ENCODE results near the gene CDH15. TPM values are rescaled to one million over a fixed set of nuclear protein-coding genes. Genes with fewer than 3 reads are reported as not detected.

CDH15 gene
- total RNA-seq, 1 experiment from 2014 or later, result not detected

DNA sequence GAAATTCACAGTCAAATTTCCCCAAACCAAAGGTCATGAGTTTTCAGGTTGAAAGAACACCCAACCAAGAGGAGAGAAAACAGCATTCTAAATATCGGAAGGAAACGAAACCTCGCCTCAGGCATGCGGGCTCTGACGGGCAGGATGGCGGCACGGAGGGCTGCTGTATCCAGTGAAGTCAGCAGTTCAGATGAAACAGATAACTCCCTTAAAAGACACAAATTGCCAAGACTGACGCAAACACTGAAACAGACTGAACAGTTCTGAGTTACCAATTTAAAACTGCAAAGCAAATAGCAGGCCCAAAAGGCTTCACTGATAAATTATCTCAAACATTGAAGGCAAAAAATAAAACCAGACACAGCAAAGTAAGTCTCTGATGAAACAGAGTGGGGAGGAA, 20.6 kb upstream of the CDH15 start:
- CTCF ChIA-PET, result no interaction called here
- peaks cover 7% of the 10 kb centered on the region; the same call in 1 of the 2 replicates for H3K4me1 ChIP-seq
- no peaks in the 10 kb centered on the region for H3K27me3 ChIP-seq (replicated peaks; ENCODE audit: control insufficient read depth, insufficient read depth, low read length)
- no peaks in the 10 kb centered on the region for H3K4me1 Mint-ChIP-seq (ENCODE audit: low read depth, unreplicated experiment)
- no peak for DNase-seq
- H3K9me3 Mint-ChIP-seq (ENCODE audit: unreplicated experiment), result peaks cover 31% of the 10 kb centered on the region
- BruUV-seq (replicated peaks), result no TSS peak
- H3K4me3 Mint-ChIP-seq (ENCODE audit: unreplicated experiment), result no peak overlapping the region
- H3K4me3 ChIP-seq (ENCODE audit: low read depth, low read length), result no peak overlapping the region
- peaks cover 6% of the 10 kb centered on the region for H3K36me3 ChIP-seq (ENCODE audit: control insufficient read depth, insufficient read depth, low read length)
- no peaks in the 10 kb centered on the region for H3K27me3 Mint-ChIP-seq (ENCODE audit: insufficient read depth, unreplicated experiment)
- intact Hi-C loops (cut with micrococcal nuclease; ENCODE audit: unreplicated experiment), result no loop called here
- TF ChIP-seq CTCF (IDR thresholded peaks at IDR 0.05; ENCODE audit: insufficient read depth in 1 of 2, low read depth in 1 of 2, low read length in 1 of 2, severe bottlenecking in 1 of 2, unreplicated experiment in 1 of 2), result no peak
- H3K9me3 ChIP-seq, result peaks cover 26% of the 10 kb centered on the region
- peaks cover 84% of the 10 kb centered on the region for H3K36me3 Mint-ChIP-seq (ENCODE audit: insufficient read depth, unreplicated experiment)
- H3K27ac Mint-ChIP-seq (ENCODE audit: unreplicated experiment), result no peak overlapping the region
- POLR2A ChIA-PET, result no interaction called here

DNA sequence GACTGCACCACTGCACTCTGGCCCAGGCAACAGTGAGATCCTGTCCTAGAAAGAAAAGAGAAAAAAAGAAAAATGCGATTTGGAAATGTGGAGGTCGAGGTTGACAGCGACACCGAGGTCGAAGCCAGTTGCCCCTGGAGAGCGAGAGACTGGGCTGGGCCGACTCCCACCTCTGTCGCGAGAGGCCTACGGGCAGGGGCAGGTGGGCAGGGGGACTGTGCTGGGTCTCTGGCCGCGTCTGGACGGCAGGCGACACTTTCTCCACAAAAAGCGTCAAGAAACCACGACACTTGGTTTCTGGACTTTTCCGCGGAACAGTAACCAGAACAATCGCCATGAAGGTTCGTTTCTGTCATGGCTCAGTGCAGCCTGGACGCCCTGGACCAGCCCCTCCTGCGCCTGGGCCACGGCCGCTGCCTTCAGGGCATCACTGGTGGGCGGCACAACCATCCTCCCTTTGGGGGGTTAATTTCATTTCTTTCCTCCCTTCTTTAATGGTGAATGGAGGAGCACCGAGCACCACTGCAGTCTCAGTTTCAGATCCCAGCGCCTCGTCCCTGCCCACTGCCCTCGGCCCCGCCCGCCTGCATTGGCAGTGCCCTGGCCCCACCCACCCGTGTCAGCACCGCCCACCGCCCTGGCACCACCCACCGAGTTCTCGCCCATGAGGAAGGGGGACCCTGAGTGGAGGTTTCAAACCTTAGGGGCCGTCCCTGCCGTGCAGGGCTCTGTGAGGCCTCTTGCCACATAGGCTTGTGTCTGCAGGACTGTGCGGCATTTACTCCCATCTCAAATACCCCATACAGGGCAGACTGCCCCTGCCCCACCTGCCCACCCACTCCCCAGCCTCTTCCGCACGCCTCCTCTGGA, 18.5 kb upstream of the CDH15 start:
- H3K27me3 ChIP-seq (replicated peaks; ENCODE audit: control insufficient read depth, insufficient read depth, low read length), result no peaks in the 10 kb centered on the region
- TF ChIP-seq CTCF (IDR thresholded peaks at IDR 0.05; ENCODE audit: insufficient read depth in 1 of 2, low read depth in 1 of 2, low read length in 1 of 2, severe bottlenecking in 1 of 2, unreplicated experiment in 1 of 2), result no peak
- POLR2A ChIA-PET, result no interaction called here
- CTCF ChIA-PET, result no interaction called here
- no TSS peak for BruUV-seq (replicated peaks)
- H3K36me3 Mint-ChIP-seq (ENCODE audit: insufficient read depth, unreplicated experiment), result peaks cover 68% of the 10 kb centered on the region
- H3K27ac Mint-ChIP-seq (ENCODE audit: unreplicated experiment), result no peak overlapping the region
- intact Hi-C loops (cut with micrococcal nuclease; ENCODE audit: unreplicated experiment), result no loop called here
- no peaks in the 10 kb centered on the region for H3K27me3 Mint-ChIP-seq (ENCODE audit: insufficient read depth, unreplicated experiment)
- H3K4me1 ChIP-seq, result peaks cover 7% of the 10 kb centered on the region; the same call in 1 of the 2 replicates
- peaks cover 4% of the 10 kb centered on the region for H3K36me3 ChIP-seq (ENCODE audit: control insufficient read depth, insufficient read depth, low read length)
- H3K9me3 ChIP-seq, result peaks cover 23% of the 10 kb centered on the region
- H3K9me3 Mint-ChIP-seq (ENCODE audit: unreplicated experiment), result peaks cover 22% of the 10 kb centered on the region
- DNase-seq, result no peak
- no peak overlapping the region for H3K4me3 Mint-ChIP-seq (ENCODE audit: unreplicated experiment)
- no peaks in the 10 kb centered on the region for H3K4me1 Mint-ChIP-seq (ENCODE audit: low read depth, unreplicated experiment)
- no peak overlapping the region for H3K4me3 ChIP-seq (ENCODE audit: low read depth, low read length)

GRCh38 chr16:89153848-89154271, 17.7 kb upstream of the CDH15 start:
- Mint-ChIP-seq H3K27me3 (ENCODE audit: insufficient read depth, unreplicated experiment) (no peaks in the 10 kb centered on the region), H3K4me1 (ENCODE audit: low read depth, unreplicated experiment) (no peaks in the 10 kb centered on the region), H3K36me3 (ENCODE audit: insufficient read depth, unreplicated experiment) (peaks cover 65% of the 10 kb centered on the region), H3K4me3 (ENCODE audit: unreplicated experiment) (no peak overlapping the region), H3K27ac (ENCODE audit: unreplicated experiment) (no peak overlapping the region), H3K9me3 (ENCODE audit: unreplicated experiment) (peaks cover 16% of the 10 kb centered on the region)
- H3K4me3 ChIP-seq (ENCODE audit: low read depth, low read length), result no peak overlapping the region
- intact Hi-C loops (cut with micrococcal nuclease; ENCODE audit: unreplicated experiment), result no loop called here
- POLR2A ChIA-PET, result no interaction called here
- CTCF ChIA-PET, result interaction anchor here (0.6 kb wide), 2 partner anchors 468 to 770 kb away, joined by 3 to 5 read pairs; no protein-coding TSS in a partner anchor
- no TSS peak for BruUV-seq (replicated peaks)
- no peaks in the 10 kb centered on the region for H3K27me3 ChIP-seq (replicated peaks; ENCODE audit: control insufficient read depth, insufficient read depth, low read length)
- peaks cover 7% of the 10 kb centered on the region; the same call in 1 of the 2 replicates for H3K4me1 ChIP-seq
- H3K36me3 ChIP-seq (ENCODE audit: control insufficient read depth, insufficient read depth, low read length), result peaks cover 4% of the 10 kb centered on the region
- TF ChIP-seq CTCF (IDR thresholded peaks at IDR 0.05; ENCODE audit: insufficient read depth in 1 of 2, low read depth in 1 of 2, low read length in 1 of 2, severe bottlenecking in 1 of 2, unreplicated experiment in 1 of 2), result no peak
- H3K9me3 ChIP-seq, result peaks cover 16% of the 10 kb centered on the region
- peak in 1 of 2 experiments; percentile 57 for DNase-seq
